Endothelial cell of umbilical vein (primary cell): ENCODE data around the gene JHY. TPM values are rescaled to one million over a fixed set of nuclear protein-coding genes. Genes with fewer than 3 reads are reported as not detected.

Experiments used
- BruUV-seq: library from RNA; stranded (reverse); fragments of 400-500 nt; replicated peaks from 2 replicates; lab custom pipeline; 2021; lab: Mats Ljungman, UMichigan
- CTCF ChIA-PET: fragments of 300-600, 350-600 bp; sonication (Branson Sonifier 250); formaldehyde crosslinking; loops from one replicate; lab custom pipeline; 2021; ENCODE audit warnings: antibody characterized with exemption, inconsistent platforms; lab: Charles Lee
- POLR2A ChIA-PET: fragments of 300-600, 350-600 bp; sonication (Branson Sonifier 250); formaldehyde crosslinking; loops from one replicate; lab custom pipeline; 2021; ENCODE audit warnings: antibody characterized with exemption, inconsistent platforms; lab: Charles Lee
- DNase-seq: peaks from one replicate; pipeline ENCODE4 v3.0.0-alpha.2; 2011; ENCODE audit warnings: low read depth, low spot score
- FAIRE-seq: peaks from 2 replicates; lab custom pipeline; 2011; peaks lifted over from hg19 to GRCh38; lab: Jason Lieb, UNC
- H2AFZ ChIP-seq: 2 replicates; pipeline ENCODE4 v1.6.0; 2012; ENCODE audit warnings: low read depth, low read length, control low read depth, inconsistent platforms
- H3K27ac ChIP-seq: 2 replicates; pipeline ENCODE4 v1.5.1; 2011; ENCODE audit warnings: low read depth, mild to moderate bottlenecking, control low read depth, low read length, moderate library complexity; ENCODE audit not compliant: insufficient read depth
- H3K27me3 ChIP-seq, 2 experiments: 2 replicates each; pipeline versions ENCODE4 v1.6.0 to v1.6.1; 2011; ENCODE audit warnings: low read length in 2 of 2, mixed read lengths in 1 of 2; ENCODE audit not compliant: control insufficient read depth in 2 of 2, insufficient read depth in 2 of 2
- H3K36me3 ChIP-seq, 2 experiments: 2 replicates in 1 of 2; 3 replicates in 1 of 2; pipeline ENCODE4 v1.5.1; 2011; ENCODE audit warnings: low read length in 2 of 2, mild to moderate bottlenecking in 1 of 2, moderate library complexity in 1 of 2; ENCODE audit not compliant: control insufficient read depth in 2 of 2, insufficient read depth in 2 of 2; ENCODE audit errors: extremely low read depth in 1 of 2
- H3K4me1 ChIP-seq: 3 replicates; pipeline ENCODE4 v1.5.1; 2011; ENCODE audit warnings: mild to moderate bottlenecking, low read length; ENCODE audit not compliant: control insufficient read depth, insufficient read depth; ENCODE audit errors: extremely low read depth
- H3K4me2 ChIP-seq: 2 replicates; pipeline ENCODE4 v1.6.1; 2011; ENCODE audit warnings: low read length, control low read depth, mixed read lengths; ENCODE audit not compliant: insufficient read depth
- H3K4me3 ChIP-seq, 3 experiments: fragments of 200-600 bp in 1 of 3; sonication (generic), shearing (Covaris generic) in 1 of 3; replicated peaks in 1 of 3; 2 replicates each; pipeline ENCODE4 v1.5.1; 2011 to 2016; ENCODE audit warnings: control low read depth in 3 of 3, low read length in 3 of 3, mild to moderate bottlenecking in 2 of 3, inconsistent platforms in 1 of 3, low read depth in 1 of 3, moderate library complexity in 1 of 3; ENCODE audit not compliant: insufficient read depth in 1 of 3
- H3K79me2 ChIP-seq: 2 replicates; pipeline ENCODE4 v1.6.0; 2012; ENCODE audit warnings: low read length, inconsistent platforms; ENCODE audit not compliant: control insufficient read depth, insufficient read depth
- H3K9ac ChIP-seq: replicated peaks from 2 replicates; pipeline ENCODE3; 2011; ENCODE audit warnings: low read length, control low read depth; ENCODE audit not compliant: insufficient read depth; ENCODE audit errors: extremely low read depth
- H3K9me1 ChIP-seq: replicated peaks from 3 replicates; pipeline ENCODE4 v1.6.0; 2011; ENCODE audit warnings: mild to moderate bottlenecking, low read length; ENCODE audit not compliant: control insufficient read depth, insufficient read depth; ENCODE audit errors: extremely low read depth
- H3K9me3 ChIP-seq: replicated peaks from 2 replicates; pipeline ENCODE4 v1.5.1; 2012; ENCODE audit warnings: low read length, inconsistent platforms; ENCODE audit not compliant: control insufficient read depth, insufficient read depth
- H4K20me1 ChIP-seq: replicated peaks from 2 replicates; pipeline ENCODE3; 2011; ENCODE audit warnings: mild to moderate bottlenecking, low read length; ENCODE audit not compliant: control insufficient read depth, insufficient read depth; ENCODE audit errors: extremely low read depth
- CTCF ChIP-seq, 2 donors: IDR thresholded peaks; 1 replicate in 1 of 2; 2 replicates in 1 of 2; pipeline ENCODE4 v1.5.1; 2011; ENCODE audit warnings: low read length in 2 of 2, mild to moderate bottlenecking in 2 of 2, moderate library complexity in 2 of 2, control low read depth in 1 of 2, inconsistent platforms in 1 of 2, low read depth in 1 of 2; ENCODE audit not compliant: insufficient read depth in 1 of 2; ENCODE audit errors: extremely low read depth in 1 of 2
- EZH2 ChIP-seq: IDR thresholded peaks from 2 replicates; pipeline ENCODE4 v1.6.1; 2012; ENCODE audit warnings: borderline replicate concordance, low read depth, mild to moderate bottlenecking, moderate library complexity, low read length, inconsistent platforms; ENCODE audit not compliant: severe bottlenecking
- FOS ChIP-seq: IDR thresholded peaks from 2 replicates; pipeline ENCODE4 v1.6.1; 2011; ENCODE audit warnings: mild to moderate bottlenecking, low read length, moderate library complexity, borderline replicate concordance; ENCODE audit not compliant: insufficient read depth
- GATA2 ChIP-seq: IDR thresholded peaks from 2 replicates; pipeline ENCODE4 v1.7.0; 2011; ENCODE audit warnings: low read depth, mild to moderate bottlenecking, moderate library complexity, mixed read lengths, low read length; ENCODE audit not compliant: insufficient read length, insufficient read depth
- JUN ChIP-seq: IDR thresholded peaks from 2 replicates; pipeline ENCODE4 v1.6.1; 2011; ENCODE audit warnings: borderline replicate concordance, low read depth; ENCODE audit not compliant: insufficient read length, insufficient read depth
- MYC ChIP-seq: IDR thresholded peaks from one replicate; pipeline ENCODE4 v1.6.1; 2011; ENCODE audit warnings: mild to moderate bottlenecking, low read depth, low read length
- POLR2A ChIP-seq: IDR thresholded peaks from 2 replicates; pipeline ENCODE4 v1.6.1; 2012; ENCODE audit warnings: low read depth, mild to moderate bottlenecking, control low read depth, low read length
- POLR2AphosphoS5 ChIP-seq: IDR thresholded peaks from 2 replicates; pipeline ENCODE4 v1.6.1; 2012; ENCODE audit warnings: low read depth, mild to moderate bottlenecking, control low read depth, low read length, moderate library complexity; ENCODE audit not compliant: insufficient read depth
- dilution Hi-C: fragments of 300-500 bp; cut with MboI; formaldehyde crosslinking; loops from one replicate; pipeline ENCODE4 v1.15.0; 2019; ENCODE audit warnings: low sequenced_read_pairs; ENCODE audit not compliant: extremely low pct_ligation_motif_present
- intact Hi-C: fragments of 100-400 bp; cut with micrococcal nuclease; formaldehyde crosslinking; loops from one replicate; pipeline ENCODE4 v1.10.0; 2022
- polyA plus RNA-seq, 4 experiments: library from polyadenylated mRNA; depleted of rRNA in 3 of 4; stranded (reverse) in 3 of 4; unstranded in 1 of 4; fragments of >200 nt; gene quantifications; 2 replicates each; pipeline versions ENCODE4 v1.2.1 to v1.2.3, GENCODE V29; 2011 to 2012; ENCODE audit warnings: missing spikeins in 1 of 4
- total RNA-seq: library from RNA; stranded (reverse); gene quantifications from 2 replicates; pipeline ENCODE4 v1.2.3, GENCODE V29; 2021
- TF ChIP-seq, protein P1 (sequence below): IDR thresholded peaks from 2 replicates; pipeline ENCODE4 v1.6.1; 2011; ENCODE audit not compliant: insufficient read depth, insufficient read length

Gene JHY
- total and polyA plus RNA-seq, 2 donors (not counting 3 experiments of a cell fraction or from before 2014, with no cell fraction given): 1.8 to 3.9 TPM

DNA sequence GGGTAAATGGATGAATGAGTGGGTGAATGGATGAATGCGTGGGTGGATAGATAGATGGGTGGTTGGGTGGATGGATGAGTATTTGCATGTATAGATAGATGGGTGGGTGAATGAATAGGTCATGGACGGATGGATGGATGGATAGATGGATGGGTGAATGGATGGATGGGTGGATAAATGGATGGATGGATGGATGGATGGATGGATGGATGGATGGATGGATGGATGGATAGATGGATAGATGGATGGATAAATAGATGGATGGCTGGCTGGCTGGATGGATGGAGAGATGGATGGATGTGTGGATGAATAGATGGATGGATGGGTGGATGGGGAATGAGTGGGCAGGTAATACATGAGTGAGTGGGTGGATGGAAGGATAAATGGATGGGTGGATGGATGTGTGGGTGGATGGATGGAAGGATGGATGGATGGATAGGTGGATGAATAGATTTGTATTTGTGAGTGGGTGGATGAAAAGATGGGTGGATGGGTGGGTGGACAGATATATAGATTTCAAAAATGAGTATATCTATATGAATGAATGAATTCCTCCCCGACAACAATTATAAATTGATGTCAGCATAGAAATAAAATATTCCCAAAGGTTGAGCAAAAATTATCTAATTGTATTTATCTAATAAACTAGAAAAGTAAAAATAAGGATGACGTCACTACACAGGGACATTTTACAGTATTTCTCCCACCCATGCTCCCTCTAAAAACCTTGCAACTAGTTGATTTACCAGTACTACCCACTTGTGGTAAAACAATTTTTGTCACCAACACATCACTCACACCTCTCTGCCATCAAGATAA lies 44.8 kb upstream of the JHY start:
- TF ChIP-seq MYC: no peak
- TF ChIP-seq POLR2AphosphoS5: no peak
- TF ChIP-seq GATA2: no peak
- TF ChIP-seq EZH2: no peak
- TF ChIP-seq FOS: no peak
- TF ChIP-seq POLR2A: no peak
- TF ChIP-seq CTCF (IDR thresholded peaks at IDR 0.05; ENCODE audit: extremely low read depth in 1 of 2, insufficient read depth in 1 of 2, low read depth in 1 of 2, low read length in 2 of 2): no peak
- no peak for TF ChIP-seq JUN
- TF ChIP-seq, protein P1, sequence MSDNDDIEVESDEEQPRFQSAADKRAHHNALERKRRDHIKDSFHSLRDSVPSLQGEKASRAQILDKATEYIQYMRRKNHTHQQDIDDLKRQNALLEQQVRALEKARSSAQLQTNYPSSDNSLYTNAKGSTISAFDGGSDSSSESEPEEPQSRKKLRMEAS: no peak
- DNase-seq (no peak), FAIRE-seq (no peak)
- no peaks in the 10 kb centered on the region for H3K79me2 ChIP-seq
- ChIA-PET CTCF (interaction anchor here (1.0 kb wide), 1 partner anchor 15 kb away, joined by 3 read pairs; no protein-coding TSS in a partner anchor), POLR2A (interaction anchor here (0.6 kb wide), 1 partner anchor 165 kb away, joined by 3 read pairs; no protein-coding TSS in a partner anchor)
- H3K27me3 ChIP-seq: peaks cover 0 to 2% of the 10 kb centered on the region in 2 experiments
- no peaks in the 10 kb centered on the region for H3K36me3 ChIP-seq
- no peak overlapping the region for H3K27ac ChIP-seq
- H3K9me1 ChIP-seq: no peaks in the 10 kb centered on the region
- dilution Hi-C loops: no loop called here
- H3K9ac ChIP-seq: no peak overlapping the region
- no peaks in the 10 kb centered on the region for H3K4me1 ChIP-seq
- no peak overlapping the region for H3K4me2 ChIP-seq
- no TSS peak for BruUV-seq
- intact Hi-C loops: no loop called here
- no peaks in the 10 kb centered on the region for H4K20me1 ChIP-seq
- H2AFZ ChIP-seq: no peak overlapping the region
- no peaks in the 10 kb centered on the region for H3K9me3 ChIP-seq
- no peak overlapping the region for H3K4me3 ChIP-seq
